ENCODE data around the gene WNT7B. TPM values are rescaled to one million over a fixed set of nuclear protein-coding genes. Genes with fewer than 3 reads are reported as not detected.

The WNT7B gene
- total RNA-seq, 4 donors from 2014 or later, result 0.41 TPM; not detected in 3

- DNase-seq, result no peak
- TF ChIP-seq CTCF (IDR thresholded peaks at IDR 0.05) (no peak), POLR2A (IDR thresholded peaks at IDR 0.05) (no peak)
Observed at GRCh38 chr22:45949891-45950290, 27.1 kb downstream of the WNT7B start.

GRCh38 chr22:45949258-45949870 is 27.6 kb downstream of the WNT7B start:
- no peak for DNase-seq
- TF ChIP-seq CTCF (IDR thresholded peaks at IDR 0.05) (no peak), POLR2A (IDR thresholded peaks at IDR 0.05) (no peak)
- Histone ChIP-seq H3K36me3 (no peaks in the 10 kb centered on the region), H3K4me3 (no peak overlapping the region), H3K4me1 (no peaks in the 10 kb centered on the region), H3K27me3 (no peaks in the 10 kb centered on the region), H3K9me3 (no peaks in the 10 kb centered on the region), H3K27ac (no peak overlapping the region)
- intact Hi-C loops (cut with DNase I; ENCODE audit: low total_unique reads), result no loop called here

More at GRCh38 chr22:45949891-45950290, 27.1 kb downstream of the WNT7B start:
- no peak overlapping the region for H3K27ac ChIP-seq
- H3K4me1 ChIP-seq, result no peaks in the 10 kb centered on the region
- no peak overlapping the region for H3K4me3 ChIP-seq
- H3K9me3 ChIP-seq, result no peaks in the 10 kb centered on the region
- intact Hi-C loops (cut with DNase I; ENCODE audit: low total_unique reads), result no loop called here
- no peaks in the 10 kb centered on the region for H3K27me3 ChIP-seq
- no peaks in the 10 kb centered on the region for H3K36me3 ChIP-seq

DNA sequence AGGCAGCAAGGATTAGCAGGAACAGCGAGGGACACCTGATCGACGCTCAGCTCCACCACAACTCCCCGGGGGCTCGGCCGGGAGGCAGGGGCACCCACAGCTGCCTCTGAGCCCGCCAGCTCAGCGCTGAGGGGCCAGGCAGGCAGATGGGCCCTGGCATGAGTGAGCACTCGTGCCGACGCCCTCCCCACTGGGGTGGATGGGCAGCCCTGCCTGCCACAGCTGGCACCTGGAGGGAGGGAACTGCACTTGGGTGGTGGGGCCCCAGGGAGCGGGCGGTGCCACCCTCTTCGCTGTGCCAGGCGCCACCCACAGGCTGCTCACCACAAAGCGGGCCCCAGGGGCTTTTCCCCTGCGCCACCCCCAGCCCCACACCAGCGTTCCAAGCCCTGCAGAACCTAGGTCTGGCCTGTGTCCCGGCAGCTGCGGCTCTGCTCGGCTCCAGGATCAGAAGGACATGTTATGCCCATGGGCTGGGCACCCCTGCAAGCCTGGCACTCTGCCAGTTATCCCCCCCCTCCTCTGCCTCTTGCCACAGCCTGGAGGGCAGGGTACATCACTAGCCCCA is 28.8 kb downstream of the WNT7B start:
- no peaks in the 10 kb centered on the region for H3K4me1 ChIP-seq
- TF ChIP-seq POLR2A (IDR thresholded peaks at IDR 0.05) (no peak), CTCF (IDR thresholded peaks at IDR 0.05) (no peak)
- no peak overlapping the region for H3K27ac ChIP-seq
- H3K36me3 ChIP-seq, result no peaks in the 10 kb centered on the region
- no peaks in the 10 kb centered on the region for H3K9me3 ChIP-seq
- intact Hi-C loops (cut with DNase I; ENCODE audit: low total_unique reads), result no loop called here
- no peak overlapping the region for H3K4me3 ChIP-seq
- no peak for DNase-seq
- no peaks in the 10 kb centered on the region for H3K27me3 ChIP-seq

DNA sequence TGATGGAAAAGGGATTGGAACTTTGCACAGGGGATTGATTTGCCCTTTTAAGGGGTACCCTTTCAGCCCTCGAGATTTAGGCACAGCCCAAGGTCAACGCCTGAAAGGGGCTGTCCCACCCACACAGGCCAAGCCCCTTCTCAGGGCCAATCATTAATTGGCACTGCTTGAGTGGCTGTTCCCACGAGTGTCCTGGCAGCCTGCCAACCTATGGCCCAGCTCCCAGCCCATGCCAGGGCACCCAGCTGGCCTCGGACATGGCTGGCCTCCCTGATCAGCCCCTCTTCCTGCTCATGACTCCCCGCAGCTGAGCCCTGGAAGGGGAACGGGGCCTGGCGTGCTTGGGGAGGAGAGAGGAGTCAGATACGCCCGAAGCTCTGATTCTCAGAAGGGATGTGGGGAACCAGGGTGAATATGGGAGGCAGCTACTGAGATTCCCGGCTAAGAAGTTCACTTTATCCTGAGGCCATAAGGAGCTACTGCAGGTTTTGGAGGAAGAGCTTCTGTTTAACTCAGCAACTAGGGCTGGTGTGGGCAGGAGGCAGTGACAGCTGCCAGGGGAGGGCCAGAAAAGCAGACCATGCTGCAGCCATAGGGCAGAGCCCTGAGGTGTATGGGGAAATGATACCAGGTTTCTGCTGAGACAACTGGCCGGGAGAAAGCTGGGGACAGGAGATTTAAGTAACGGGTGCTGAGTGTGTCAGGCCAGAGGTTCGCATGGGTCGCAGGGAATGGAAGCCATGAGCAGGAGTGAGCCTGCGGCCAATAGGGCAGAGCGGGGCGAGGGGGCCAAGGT is 30.0 kb downstream of the WNT7B start:
- no peaks in the 10 kb centered on the region for H3K9me3 ChIP-seq
- TF ChIP-seq POLR2A (IDR thresholded peaks at IDR 0.05) (no peak), CTCF (IDR thresholded peaks at IDR 0.05) (no peak)
- intact Hi-C loops (cut with DNase I; ENCODE audit: low total_unique reads), result no loop called here
- no peak overlapping the region for H3K27ac ChIP-seq
- H3K27me3 ChIP-seq, result no peaks in the 10 kb centered on the region
- DNase-seq, result no peak
- no peaks in the 10 kb centered on the region for H3K36me3 ChIP-seq
- no peaks in the 10 kb centered on the region for H3K4me1 ChIP-seq
- H3K4me3 ChIP-seq, result no peak overlapping the region

DNA sequence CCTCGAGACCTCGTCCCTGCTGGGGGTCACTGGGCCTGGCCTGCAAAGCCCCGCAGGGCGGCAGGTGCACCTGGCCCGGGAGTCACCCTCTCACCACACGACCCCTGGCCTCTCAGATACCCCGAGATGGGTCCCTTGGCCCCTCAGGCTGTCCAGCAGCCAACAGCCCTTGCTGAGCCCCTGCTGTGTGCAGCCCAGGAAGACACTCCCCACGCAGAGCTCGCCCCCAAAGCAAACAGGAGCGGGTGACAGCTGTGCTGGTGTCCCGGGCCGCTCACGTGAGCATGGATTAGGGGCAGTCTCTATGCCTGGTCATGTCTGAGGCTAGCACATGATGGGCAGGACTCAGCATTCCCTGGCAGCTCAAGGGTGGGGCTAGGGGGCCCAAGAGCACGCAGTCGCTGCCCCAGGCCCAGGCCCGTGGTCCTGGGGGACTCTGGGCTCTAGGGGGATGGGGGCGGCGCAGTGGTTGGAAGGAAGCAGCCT is 31.3 kb downstream of the WNT7B start:
- TF ChIP-seq CTCF (IDR thresholded peaks at IDR 0.05), result no peak
- TF ChIP-seq POLR2A (IDR thresholded peaks at IDR 0.05), result no peak
- Histone ChIP-seq H3K27me3 (no peaks in the 10 kb centered on the region), H3K4me3 (no peak overlapping the region), H3K36me3 (no peaks in the 10 kb centered on the region), H3K27ac (no peak overlapping the region), H3K9me3 (no peaks in the 10 kb centered on the region), H3K4me1 (no peaks in the 10 kb centered on the region)
- intact Hi-C loops (cut with DNase I; ENCODE audit: low total_unique reads), result no loop called here
- no peak for DNase-seq
